HepG2 (cell line): Measurements from ENCODE around the gene N4BP2. TPM values are rescaled to one million over a fixed set of nuclear protein-coding genes. Genes with fewer than 3 reads are reported as not detected.

ENCODE experiments used
- ASH2L ChIP-seq: fragments of 300-600, 200-600 bp; sonication (generic); IDR thresholded peaks from 2 replicates; pipeline ENCODE4 v1.7.0; 2017; ENCODE audit warnings: low read depth, mild to moderate bottlenecking, moderate library complexity, mixed read lengths, low read length; ENCODE audit not compliant: insufficient read length
- ELF4 ChIP-seq: sonication (generic); formaldehyde crosslinking; IDR thresholded peaks from 2 replicates; pipeline ENCODE4 v1.5.0; 2020; ENCODE audit warnings: missing genetic modification reagents, mild to moderate bottlenecking, moderate library complexity, borderline replicate concordance
- ETV5 ChIP-seq: IDR thresholded peaks from 2 replicates; pipeline ENCODE4 v1.6.1; 2018; ENCODE audit warnings: missing biosample characterization, missing genetic modification reagents, inconsistent platforms, borderline replicate concordance
- FOXA1 ChIP-seq, 2 experiments: fragments of 450-650 bp in 1 of 2; sonication (generic) in 1 of 2; formaldehyde crosslinking in 1 of 2; IDR thresholded peaks; 2 replicates each; pipeline versions ENCODE4 v1.4.0 to v1.6.1; 2016 to 2020; ENCODE audit warnings: missing genetic modification reagents in 1 of 2
- HNF4A ChIP-seq: sonication (generic); formaldehyde crosslinking; IDR thresholded peaks from 2 replicates; pipeline ENCODE4 v1.4.0; 2020; ENCODE audit warnings: missing genetic modification reagents
- HNF4G ChIP-seq, 2 experiments: sonication (generic) in 1 of 2; formaldehyde crosslinking in 1 of 2; IDR thresholded peaks; 2 replicates each; pipeline versions ENCODE4 v1.4.0 to v1.6.1; 2011 to 2020; ENCODE audit warnings: borderline replicate concordance in 2 of 2, low read depth in 2 of 2, mild to moderate bottlenecking in 2 of 2, low read length in 1 of 2, missing genetic modification reagents in 1 of 2, moderate library complexity in 1 of 2
- MBD4 ChIP-seq: IDR thresholded peaks from 2 replicates; pipeline ENCODE4 v1.6.1; 2012; ENCODE audit warnings: low read length, inconsistent platforms, borderline replicate concordance
- NR2F2 ChIP-seq: IDR thresholded peaks from 2 replicates; pipeline ENCODE4 v1.6.1; 2012; ENCODE audit warnings: low read depth, inconsistent platforms, borderline replicate concordance
- PITX1 ChIP-seq: sonication (generic); formaldehyde crosslinking; IDR thresholded peaks from 2 replicates; pipeline ENCODE4 v1.5.1; 2020; ENCODE audit warnings: mild to moderate bottlenecking, missing genetic modification reagents
- ZNF292 ChIP-seq: sonication (generic); formaldehyde crosslinking; IDR thresholded peaks from 2 replicates; pipeline ENCODE4 v1.8.1; 2022; ENCODE audit warnings: mild to moderate bottlenecking, low read depth, missing genetic modification reagents, borderline replicate concordance
- ZNF337 ChIP-seq: sonication (generic); formaldehyde crosslinking; IDR thresholded peaks from 2 replicates; pipeline ENCODE4 v1.5.1; 2020; ENCODE audit warnings: missing genetic modification reagents, low read depth, mild to moderate bottlenecking, borderline replicate concordance
- ZNF430 ChIP-seq: sonication (generic); formaldehyde crosslinking; IDR thresholded peaks from 2 replicates; pipeline ENCODE4 v1.9.0; 2021; ENCODE audit warnings: mild to moderate bottlenecking, missing genetic modification reagents
- ZNF549 ChIP-seq: sonication (generic); formaldehyde crosslinking; IDR thresholded peaks from 2 replicates; pipeline ENCODE4 v1.5.0; 2020; ENCODE audit warnings: missing genetic modification reagents
- polyA plus RNA-seq, 8 experiments: library from polyadenylated mRNA; depleted of rRNA in 3 of 8; stranded (reverse) in 7 of 8; unstranded in 1 of 8; fragments of >200 nt; fragmentation: Illumina TruSeq in 4 of 8; extraction: Trizol in 4 of 8; gene quantifications; 2 replicates each; pipeline versions ENCODE4 v1.2.1 to v1.2.3, GENCODE V29; 2011 to 2016; ENCODE audit warnings: low read depth in 4 of 8, missing spikeins in 1 of 8, mixed read lengths in 1 of 8; ENCODE audit not compliant: insufficient read depth in 1 of 8
- total RNA-seq, 5 experiments: library from RNA; depleted of rRNA; stranded (reverse); fragments of >200 nt; fragmentation: Illumina TruSeq; extraction: Trizol; gene quantifications; 2 replicates each; pipeline ENCODE4 v1.2.3, GENCODE V29; 2016; ENCODE audit warnings: low read depth in 1 of 5
- TF ChIP-seq, protein P1 (sequence below): sonication (generic); formaldehyde crosslinking; IDR thresholded peaks from 2 replicates; pipeline ENCODE4 v1.4.0; 2020; ENCODE audit warnings: missing genetic modification reagents
- TF ChIP-seq, protein P2 (sequence below): sonication (generic); formaldehyde crosslinking; IDR thresholded peaks from 2 replicates; pipeline ENCODE4 v1.4.0; 2020; ENCODE audit warnings: missing genetic modification reagents
- TF ChIP-seq, protein P3 (sequence below): IDR thresholded peaks from 2 replicates; pipeline ENCODE4 v1.4.0; 2020; ENCODE audit warnings: mild to moderate bottlenecking, missing genetic modification reagents

The N4BP2 gene
- total and polyA plus RNA-seq, 2 of the 13 experiments (the other 11 are each of a cell fraction or from before 2014, with no cell fraction given), result 5.6 to 12.9 TPM

DNA sequence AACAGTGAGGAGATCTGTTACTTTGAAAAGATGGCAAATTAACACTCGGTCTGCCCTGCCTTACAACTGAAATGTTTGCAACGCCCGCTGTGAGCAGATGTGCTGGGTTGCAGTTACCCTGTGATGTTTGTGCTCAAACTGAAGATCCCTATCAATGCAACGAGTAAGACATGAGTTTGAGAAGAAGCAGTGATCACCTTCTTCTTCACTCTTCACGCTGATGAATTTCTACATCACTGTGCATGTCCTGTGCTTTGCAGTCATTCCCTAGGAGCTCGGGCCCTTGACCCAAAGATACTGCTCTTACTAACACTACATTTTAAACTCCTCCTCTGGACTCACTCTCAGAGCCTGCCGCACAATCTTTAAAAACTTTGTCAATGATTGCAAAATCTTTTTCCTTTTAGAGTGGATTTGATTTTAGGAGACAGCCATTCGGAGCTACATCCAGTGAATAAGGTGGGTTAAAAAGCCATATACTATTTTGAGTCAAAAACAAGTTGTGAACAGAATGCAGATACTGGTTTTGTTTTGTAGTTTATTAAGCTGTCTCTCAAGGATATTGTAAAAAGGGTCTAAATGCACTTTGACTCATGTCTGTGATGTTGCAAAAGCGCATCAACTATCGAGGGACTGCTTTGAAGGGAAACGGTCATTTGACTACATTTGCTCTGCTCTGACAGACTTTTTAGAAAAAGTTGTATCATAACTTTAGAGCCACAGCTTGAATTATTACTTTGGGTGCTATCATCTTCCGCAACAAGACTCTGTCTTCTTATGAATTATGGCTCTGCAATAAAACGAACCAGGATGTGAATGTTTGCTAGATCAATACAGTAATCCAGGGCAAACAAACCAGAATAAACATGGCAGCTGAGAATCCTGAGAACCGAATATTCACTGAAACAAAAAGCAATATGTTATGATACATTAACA is 134.5 kb downstream of the N4BP2 start (continued):
- TF ChIP-seq ASH2L (peak; percentile 46), ZNF337 (CRISPR knock-in tag) (no peak), FOXA1 (IDR thresholded peaks at IDR 0.05) (peak; percentile 94), FOXA1 (CRISPR knock-in tag; IDR thresholded peaks at IDR 0.05) (peak; percentile 97), ETV5 (CRISPR knock-in tag) (peak; percentile 93), NR2F2 (0 out of 2 replicates have a peak, but pooled peaks have one; percentile 36), ZNF549 (CRISPR knock-in tag) (no peak), ZNF292 (CRISPR knock-in tag) (no peak), HNF4G (IDR thresholded peaks at IDR 0.05; ENCODE audit: borderline replicate concordance, low read depth, low read length) (peak; percentile 35; the same call in 1 of the 2 replicates), HNF4G (CRISPR knock-in tag; IDR thresholded peaks at IDR 0.05; ENCODE audit: borderline replicate concordance, low read depth) (no peak), HNF4A (CRISPR knock-in tag) (peak; percentile 67; the same call in 1 of the 2 replicates), PITX1 (CRISPR knock-in tag) (peak; percentile 100), MBD4 (peak; percentile 72; the same call in 1 of the 2 replicates), ELF4 (CRISPR knock-in tag) (0 out of 2 replicates have a peak, but pooled peaks have one; percentile 30), ZNF430 (CRISPR knock-in tag) (0 out of 2 replicates have a peak, but pooled peaks have one; percentile 34)
- TF ChIP-seq, protein P1, sequence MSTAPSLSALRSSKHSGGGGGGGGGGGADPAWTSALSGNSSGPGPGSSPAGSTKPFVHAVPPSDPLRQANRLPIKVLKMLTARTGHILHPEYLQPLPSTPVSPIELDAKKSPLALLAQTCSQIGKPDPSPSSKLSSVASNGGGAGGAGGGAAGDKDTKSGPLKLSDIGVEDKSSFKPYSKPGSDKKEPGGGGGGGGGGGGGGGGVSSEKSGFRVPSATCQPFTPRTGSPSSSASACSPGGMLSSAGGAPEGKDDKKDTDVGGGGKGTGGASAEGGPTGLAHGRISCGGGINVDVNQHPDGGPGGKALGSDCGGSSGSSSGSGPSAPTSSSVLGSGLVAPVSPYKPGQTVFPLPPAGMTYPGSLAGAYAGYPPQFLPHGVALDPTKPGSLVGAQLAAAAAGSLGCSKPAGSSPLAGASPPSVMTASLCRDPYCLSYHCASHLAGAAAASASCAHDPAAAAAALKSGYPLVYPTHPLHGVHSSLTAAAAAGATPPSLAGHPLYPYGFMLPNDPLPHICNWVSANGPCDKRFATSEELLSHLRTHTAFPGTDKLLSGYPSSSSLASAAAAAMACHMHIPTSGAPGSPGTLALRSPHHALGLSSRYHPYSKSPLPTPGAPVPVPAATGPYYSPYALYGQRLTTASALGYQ (CRISPR knock-in tag), result peak; percentile 69; the same call in 1 of the 2 replicates
- TF ChIP-seq, protein P2, sequence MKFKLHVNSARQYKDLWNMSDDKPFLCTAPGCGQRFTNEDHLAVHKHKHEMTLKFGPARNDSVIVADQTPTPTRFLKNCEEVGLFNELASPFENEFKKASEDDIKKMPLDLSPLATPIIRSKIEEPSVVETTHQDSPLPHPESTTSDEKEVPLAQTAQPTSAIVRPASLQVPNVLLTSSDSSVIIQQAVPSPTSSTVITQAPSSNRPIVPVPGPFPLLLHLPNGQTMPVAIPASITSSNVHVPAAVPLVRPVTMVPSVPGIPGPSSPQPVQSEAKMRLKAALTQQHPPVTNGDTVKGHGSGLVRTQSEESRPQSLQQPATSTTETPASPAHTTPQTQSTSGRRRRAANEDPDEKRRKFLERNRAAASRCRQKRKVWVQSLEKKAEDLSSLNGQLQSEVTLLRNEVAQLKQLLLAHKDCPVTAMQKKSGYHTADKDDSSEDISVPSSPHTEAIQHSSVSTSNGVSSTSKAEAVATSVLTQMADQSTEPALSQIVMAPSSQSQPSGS, result 0 out of 2 replicates have a peak, but pooled peaks have one; percentile 38
- TF ChIP-seq, protein P3, sequence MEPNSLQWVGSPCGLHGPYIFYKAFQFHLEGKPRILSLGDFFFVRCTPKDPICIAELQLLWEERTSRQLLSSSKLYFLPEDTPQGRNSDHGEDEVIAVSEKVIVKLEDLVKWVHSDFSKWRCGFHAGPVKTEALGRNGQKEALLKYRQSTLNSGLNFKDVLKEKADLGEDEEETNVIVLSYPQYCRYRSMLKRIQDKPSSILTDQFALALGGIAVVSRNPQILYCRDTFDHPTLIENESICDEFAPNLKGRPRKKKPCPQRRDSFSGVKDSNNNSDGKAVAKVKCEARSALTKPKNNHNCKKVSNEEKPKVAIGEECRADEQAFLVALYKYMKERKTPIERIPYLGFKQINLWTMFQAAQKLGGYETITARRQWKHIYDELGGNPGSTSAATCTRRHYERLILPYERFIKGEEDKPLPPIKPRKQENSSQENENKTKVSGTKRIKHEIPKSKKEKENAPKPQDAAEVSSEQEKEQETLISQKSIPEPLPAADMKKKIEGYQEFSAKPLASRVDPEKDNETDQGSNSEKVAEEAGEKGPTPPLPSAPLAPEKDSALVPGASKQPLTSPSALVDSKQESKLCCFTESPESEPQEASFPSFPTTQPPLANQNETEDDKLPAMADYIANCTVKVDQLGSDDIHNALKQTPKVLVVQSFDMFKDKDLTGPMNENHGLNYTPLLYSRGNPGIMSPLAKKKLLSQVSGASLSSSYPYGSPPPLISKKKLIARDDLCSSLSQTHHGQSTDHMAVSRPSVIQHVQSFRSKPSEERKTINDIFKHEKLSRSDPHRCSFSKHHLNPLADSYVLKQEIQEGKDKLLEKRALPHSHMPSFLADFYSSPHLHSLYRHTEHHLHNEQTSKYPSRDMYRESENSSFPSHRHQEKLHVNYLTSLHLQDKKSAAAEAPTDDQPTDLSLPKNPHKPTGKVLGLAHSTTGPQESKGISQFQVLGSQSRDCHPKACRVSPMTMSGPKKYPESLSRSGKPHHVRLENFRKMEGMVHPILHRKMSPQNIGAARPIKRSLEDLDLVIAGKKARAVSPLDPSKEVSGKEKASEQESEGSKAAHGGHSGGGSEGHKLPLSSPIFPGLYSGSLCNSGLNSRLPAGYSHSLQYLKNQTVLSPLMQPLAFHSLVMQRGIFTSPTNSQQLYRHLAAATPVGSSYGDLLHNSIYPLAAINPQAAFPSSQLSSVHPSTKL (CRISPR knock-in tag), result peak; percentile 93
